HepG2 (cell line): Measurements from ENCODE around the gene UBP1. TPM values are rescaled to one million over a fixed set of nuclear protein-coding genes. Genes with fewer than 3 reads are reported as not detected.
"Not testable (repeated sequence)": the region's sequence is repeated elsewhere in the genome, so short reads cannot be mapped to it uniquely, and the experiment has no call there.

Source experiments
- ATAC-seq: fragments of 200-7000 bp; cut with Tn5 transposase; 3 replicates; pipeline ENCODE4 v1.9.1; 2020; ENCODE audit warnings: mild to moderate bottlenecking, moderate library complexity
- BruUV-seq: library from RNA; stranded (reverse); fragments of 400-500 nt; replicated peaks from 2 replicates; lab custom pipeline; 2021; lab: Mats Ljungman, UMichigan
- CTCF ChIA-PET: fragments of 300-600 bp; formaldehyde crosslinking; extraction: SDS; loops from one replicate; lab custom pipeline; 2021; ENCODE audit warnings: low total read pairs, inconsistent platforms, low intra/inter-chr PET ratio; lab: Yijun Ruan, JAX
- POLR2A ChIA-PET: fragments of 350-600 bp; sonication (Branson Sonifier 250); formaldehyde crosslinking; loops from one replicate; lab custom pipeline; 2020; ENCODE audit warnings: antibody characterized with exemption, inconsistent platforms; lab: Yijun Ruan, JAX
- DNase-seq: peaks from one replicate; pipeline ENCODE4 v3.0.0-alpha.2; 2015; ENCODE audit warnings: low spot score
- FAIRE-seq: peaks from 3 replicates; lab custom pipeline; 2011; peaks lifted over from hg19 to GRCh38; lab: Jason Lieb, UNC
- H2AFZ ChIP-seq: one replicate; pipeline ENCODE4 v1.6.1; 2011; ENCODE audit warnings: low read length, inconsistent platforms
- H3K27ac ChIP-seq: fragments of 300-600 bp; 3 replicates; pipeline ENCODE4 v1.8.0; 2011; ENCODE audit warnings: mixed run types, mild to moderate bottlenecking, mixed read lengths, low read length, inconsistent platforms; ENCODE audit not compliant: insufficient read depth; ENCODE audit errors: extremely low read length
- H3K27me3 ChIP-seq, 2 experiments: fragments of 200-600 bp in 1 of 2; 2 replicates in 1 of 2; 3 replicates in 1 of 2; pipeline versions ENCODE4 v1.6.0 to v1.8.0; 2011; ENCODE audit warnings: low read length in 2 of 2, mild to moderate bottlenecking in 2 of 2, moderate library complexity in 2 of 2, inconsistent platforms in 1 of 2; ENCODE audit not compliant: insufficient read depth in 2 of 2, control insufficient read depth in 1 of 2
- H3K36me3 ChIP-seq, 2 experiments: fragments of 200-600 bp in 1 of 2; replicated peaks in 1 of 2; 2 replicates in 1 of 2; 3 replicates in 1 of 2; pipeline versions ENCODE4 v1.5.1 to v1.8.0; 2011; ENCODE audit warnings: low read length in 2 of 2, inconsistent platforms in 1 of 2; ENCODE audit not compliant: insufficient read depth in 2 of 2, control insufficient read depth in 1 of 2
- H3K4me1 ChIP-seq: 2 replicates; pipeline ENCODE4 v1.5.1; 2012; ENCODE audit warnings: low read length, inconsistent platforms; ENCODE audit not compliant: insufficient read depth
- H3K4me2 ChIP-seq: 2 replicates; pipeline ENCODE4 v1.6.0; 2011; ENCODE audit warnings: low read depth, low read length, inconsistent platforms
- H3K4me3 ChIP-seq, 3 experiments: fragments of 200-600 bp in 1 of 3; sonication (generic), shearing (Covaris generic) in 1 of 3; replicated peaks in 1 of 3; 2 replicates each; pipeline ENCODE4 v1.5.1; 2011 to 2016; ENCODE audit warnings: low read length in 3 of 3, inconsistent platforms in 2 of 3, low read depth in 2 of 3, mild to moderate bottlenecking in 2 of 3, control low read depth in 1 of 3, mixed read lengths in 1 of 3; ENCODE audit not compliant: insufficient read depth in 1 of 3
- H3K79me2 ChIP-seq: one replicate; pipeline ENCODE4 v1.6.1; 2011; ENCODE audit warnings: low read length, inconsistent platforms; ENCODE audit not compliant: insufficient read depth
- H3K9ac ChIP-seq: 2 replicates; pipeline ENCODE4 v1.6.0; 2011; ENCODE audit warnings: mild to moderate bottlenecking, low read depth, low read length, inconsistent platforms; ENCODE audit not compliant: insufficient read depth
- H3K9me3 ChIP-seq: 2 replicates; pipeline ENCODE4 v1.5.1; 2012; ENCODE audit warnings: mild to moderate bottlenecking, low read length
- H4K20me1 ChIP-seq: 2 replicates; pipeline ENCODE4 v1.6.0; 2011; ENCODE audit warnings: inconsistent platforms, mild to moderate bottlenecking, low read length, moderate library complexity; ENCODE audit not compliant: insufficient read depth
- NFE2L2 ChIP-seq: fragments of 150-350 bp; IDR thresholded peaks from 2 replicates; pipeline ENCODE4 v1.6.1; 2014; ENCODE audit warnings: low read length
- ZNF549 ChIP-seq: sonication (generic); formaldehyde crosslinking; IDR thresholded peaks from 2 replicates; pipeline ENCODE4 v1.5.0; 2020; ENCODE audit warnings: missing genetic modification reagents
- WGBS: methylation state at CpG from one replicate; pipeline ENCODE4 v1.1.6; 2017; ENCODE audit warnings: low lambda C conversion rate; 5-methylcytosine and 5-hydroxymethylcytosine counted together
- in situ Hi-C: cut with HindIII; loops from 2 replicates; pipeline ENCODE4 v1.10.0; 2017; ENCODE audit warnings: low pct_unique_long_range_greater_than_20kb; ENCODE audit not compliant: extremely low pct_ligation_motif_present
- intact Hi-C: fragments of 100-400 bp; cut with micrococcal nuclease; formaldehyde crosslinking; loops from one replicate; pipeline ENCODE4 v1.10.0; 2022; ENCODE audit not compliant: unreplicated experiment
- polyA plus RNA-seq, 8 experiments: library from polyadenylated mRNA; depleted of rRNA in 3 of 8; stranded (reverse) in 7 of 8; unstranded in 1 of 8; fragments of >200 nt; fragmentation: Illumina TruSeq in 4 of 8; extraction: Trizol in 4 of 8; gene quantifications; 2 replicates each; pipeline versions ENCODE4 v1.2.1 to v1.2.3, GENCODE V29; 2011 to 2016; ENCODE audit warnings: low read depth in 4 of 8, missing spikeins in 1 of 8, mixed read lengths in 1 of 8; ENCODE audit not compliant: insufficient read depth in 1 of 8
- total RNA-seq, 5 experiments: library from RNA; depleted of rRNA; stranded (reverse); fragments of >200 nt; fragmentation: Illumina TruSeq; extraction: Trizol; gene quantifications; 2 replicates each; pipeline ENCODE4 v1.2.3, GENCODE V29; 2016; ENCODE audit warnings: low read depth in 1 of 5

The UBP1 gene
- total and polyA plus RNA-seq, 2 of the 13 experiments (the other 11 are each of a cell fraction or from before 2014, with no cell fraction given), result 48.3 to 79.9 TPM

- H3K27ac ChIP-seq, result no peak overlapping the region
- intact Hi-C loops (no loop called here), in situ Hi-C loops (no loop called here)
- CTCF ChIA-PET, result no interaction called here
- H3K9me3 ChIP-seq, result no peaks in the 10 kb centered on the region
- H3K9ac ChIP-seq, result no peak overlapping the region
- no TSS peak for BruUV-seq
- 99% methylated on average over 3 of the region's 3 CpGs for WGBS
- DNase-seq, result no peak
- H2AFZ ChIP-seq, result no peak overlapping the region
- ATAC-seq, result no peak
- no peaks in the 10 kb centered on the region for H3K27me3 ChIP-seq
- no peak overlapping the region for H3K4me3 ChIP-seq
- peaks cover 23% of the 10 kb centered on the region for H3K79me2 ChIP-seq
- FAIRE-seq, result no peak
- peaks cover 7 to 66% of the 10 kb centered on the region in 2 experiments for H3K36me3 ChIP-seq
- no peaks in the 10 kb centered on the region for H3K4me1 ChIP-seq
- peaks cover 2% of the 10 kb centered on the region; the same call in 1 of the 2 replicates for H4K20me1 ChIP-seq
- POLR2A ChIA-PET, result no interaction called here
- no peak overlapping the region for H3K4me2 ChIP-seq
- no peak for TF ChIP-seq NFE2L2
- TF ChIP-seq ZNF549 (CRISPR knock-in tag), result no peak
Measured at GRCh38 chr3:33417066-33417673, 23.0 kb downstream of the UBP1 start.

- in situ Hi-C loops, FAIRE-seq, ATAC-seq, H3K4me3 ChIP-seq, POLR2A ChIA-PET, H2AFZ ChIP-seq, H4K20me1 ChIP-seq, H3K9ac ChIP-seq, H3K4me1 ChIP-seq, H3K9me3 ChIP-seq, CTCF ChIA-PET, BruUV-seq, intact Hi-C loops, H3K79me2 ChIP-seq, H3K27me3 ChIP-seq, H3K4me2 ChIP-seq, H3K27ac ChIP-seq, DNase-seq: not testable (repeated sequence)
- WGBS, result 82% methylated on average over 3 of the region's 3 CpGs
- peaks cover 21 to 84% of the 10 kb centered on the region in 2 experiments for H3K36me3 ChIP-seq
Measured at GRCh38 chr3:33410816-33411215, 29.4 kb downstream of the UBP1 start.
